GM21367 (cell line): ENCODE data around the gene KLF3.

ENCODE experiments used
- ATAC-seq: cut with Tn5 transposase; IDR thresholded peaks from one replicate; pipeline ENCODE4 v1.9.1; 2021; ENCODE audit not compliant: unreplicated experiment

KLF3 gene

DNA sequence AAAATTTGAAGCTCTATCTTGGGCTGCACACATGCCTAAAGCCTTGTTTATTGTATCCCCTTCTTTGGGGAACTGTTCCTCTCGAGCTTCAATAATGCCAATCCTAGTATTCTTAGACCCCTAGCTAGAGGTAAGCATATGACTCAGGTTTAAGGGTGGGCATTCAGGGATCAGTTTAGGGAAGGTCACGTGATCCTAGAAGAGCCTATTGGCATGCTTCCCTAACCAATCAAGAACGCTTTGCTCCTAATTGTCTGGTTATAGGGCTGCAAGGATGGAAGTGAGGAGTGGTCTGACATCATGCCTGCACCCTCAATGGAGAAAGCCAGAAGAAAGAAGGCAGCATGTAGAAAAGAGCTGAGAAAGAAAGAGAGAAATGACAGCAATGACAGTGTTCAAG is 71.9 kb downstream of the KLF3 start:
- no peak for ATAC-seq

DNA sequence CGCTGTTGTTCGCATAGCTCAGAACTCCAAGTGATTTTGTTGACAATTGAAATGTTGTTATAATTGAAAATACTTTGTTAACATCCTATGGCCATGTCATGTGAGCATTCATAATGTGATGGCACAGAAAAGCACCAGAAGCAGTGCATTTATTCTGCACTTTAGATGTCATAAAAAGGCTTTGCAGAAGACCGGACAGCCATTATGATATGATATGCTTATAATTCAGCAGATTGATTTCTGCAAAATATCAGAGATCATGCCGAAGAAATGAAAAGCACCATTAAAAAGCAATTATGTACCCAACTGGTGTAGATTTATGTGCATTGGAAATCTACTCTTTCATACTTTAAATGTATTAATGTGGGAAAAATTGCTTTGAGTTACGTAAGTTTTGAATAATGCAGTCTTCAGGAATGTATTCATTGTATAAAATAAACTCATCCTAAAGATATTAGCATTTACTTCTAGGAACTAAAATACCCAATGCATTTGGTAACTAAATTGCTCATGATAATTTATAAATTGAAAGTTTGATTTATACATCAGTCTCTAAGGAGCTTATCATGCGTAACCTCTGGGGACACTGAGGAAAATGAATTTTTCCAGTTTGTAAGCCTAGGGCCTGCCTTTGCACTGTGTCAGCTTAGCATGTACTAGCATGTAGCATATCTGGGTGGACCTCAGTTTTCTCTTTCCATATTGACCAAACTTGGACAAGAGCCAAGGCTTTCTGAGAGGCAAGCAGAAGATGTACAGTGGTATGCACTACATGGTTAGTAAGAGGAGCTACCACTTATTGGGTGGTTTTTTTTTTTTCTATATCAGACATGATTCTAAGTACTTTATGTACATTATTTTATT is 75.2 kb downstream of the KLF3 start:
- ATAC-seq, result no peak

DNA sequence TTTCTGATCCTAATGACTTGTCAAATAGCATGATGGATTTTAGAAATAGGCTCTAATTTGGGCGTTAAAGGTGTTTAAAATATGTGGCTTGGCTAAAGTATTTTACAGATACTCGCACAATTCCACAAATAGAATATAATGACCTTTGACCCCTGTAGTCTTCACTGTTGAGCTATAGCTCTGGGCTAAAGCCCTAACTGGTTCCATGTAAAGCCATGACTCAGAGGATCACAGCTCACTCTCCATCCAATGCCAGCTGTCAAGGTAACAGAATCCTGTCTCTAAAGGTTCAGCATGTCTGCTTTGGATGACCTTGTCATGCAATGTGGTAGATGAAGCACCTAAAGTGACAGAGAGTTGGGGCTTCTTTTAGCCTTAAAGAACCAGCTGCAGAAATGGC is 76.3 kb downstream of the KLF3 start:
- no peak for ATAC-seq

DNA sequence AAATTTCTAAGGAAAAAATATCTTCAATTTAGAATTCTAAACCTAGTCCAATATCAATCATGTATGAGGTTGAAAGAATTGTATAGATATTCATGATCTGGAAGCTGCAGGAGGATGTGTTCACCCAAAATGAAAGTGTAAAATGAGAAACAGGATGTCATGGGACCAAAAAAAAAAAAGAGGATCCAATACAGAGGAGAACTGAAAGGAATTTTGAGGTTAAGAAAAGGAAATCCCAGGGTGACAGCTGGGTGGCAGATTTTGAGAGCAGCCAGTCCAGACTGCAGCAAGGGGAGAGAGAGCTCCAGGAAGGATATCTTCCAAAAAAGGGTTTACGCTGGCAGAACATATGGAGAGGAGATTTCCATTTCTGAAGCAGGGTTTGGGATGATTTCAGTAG is 79.9 kb downstream of the KLF3 start:
- ATAC-seq, result no peak

DNA sequence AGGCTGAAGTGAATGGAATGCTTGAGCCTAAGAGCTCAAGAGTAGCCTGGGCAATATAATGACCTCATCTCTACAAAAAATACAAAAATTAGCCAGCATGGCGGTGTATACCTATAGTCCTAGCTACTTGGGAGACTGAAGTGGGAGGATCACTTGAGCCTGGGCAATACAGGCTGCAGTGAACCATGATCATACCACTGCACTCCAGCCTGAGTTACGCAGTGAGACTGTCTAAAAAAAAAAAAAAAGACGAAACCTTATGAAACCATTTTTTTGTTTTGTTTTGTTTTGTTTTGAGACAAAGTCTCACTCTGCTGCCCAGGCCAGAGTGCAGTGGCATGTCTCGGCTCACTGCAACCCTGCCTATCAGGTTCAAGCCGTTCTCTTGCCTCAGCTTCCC is 81.9 kb downstream of the KLF3 start:
- ATAC-seq, result no peak

DNA sequence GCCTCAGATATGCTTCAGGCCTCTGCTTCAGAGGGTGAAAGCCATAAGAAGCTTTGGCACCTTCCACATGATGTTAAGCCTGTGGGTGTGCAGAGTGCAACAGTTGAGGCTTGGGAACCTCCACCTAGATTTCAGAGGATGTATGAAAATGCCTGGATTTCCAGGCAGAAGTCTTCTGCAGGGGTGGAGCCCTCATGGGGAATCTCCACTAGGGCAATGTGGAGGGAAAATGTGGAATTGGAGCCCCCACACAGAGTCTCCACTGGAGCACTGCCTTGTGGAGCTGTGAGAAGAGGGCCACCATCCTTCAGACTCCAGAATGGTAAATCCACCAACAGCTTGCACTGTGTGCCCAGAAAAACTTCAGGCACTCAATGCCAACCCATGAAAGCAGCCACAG is 83.6 kb downstream of the KLF3 start:
- ATAC-seq, result no peak

DNA sequence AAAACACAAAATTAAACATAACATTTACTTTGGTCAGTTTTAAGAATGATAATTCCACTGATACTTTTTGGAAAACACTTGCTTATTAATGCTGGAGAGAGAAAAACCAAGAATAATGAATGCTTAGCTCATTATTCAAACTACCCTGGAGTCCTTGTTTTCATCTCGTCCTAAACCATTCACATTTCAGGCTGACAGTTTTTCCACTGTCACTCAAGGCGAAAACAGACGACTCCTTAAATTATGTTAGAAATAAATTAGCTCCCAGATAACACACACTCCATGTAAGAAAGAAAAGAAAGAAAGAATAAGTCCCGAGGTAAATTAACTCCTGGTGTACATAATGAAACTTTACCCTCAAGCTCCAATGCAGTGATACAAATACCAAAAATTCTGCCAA is 85.3 kb downstream of the KLF3 start:
- ATAC-seq, result no peak
